Sigmoid colon (tissue), 7 donors: ENCODE data around the gene RSPH1. TPM values are rescaled to one million over a fixed set of nuclear protein-coding genes. Genes with fewer than 3 reads are reported as not detected.

Source experiments
- DNase-seq: peaks from one replicate; pipeline ENCODE4 v3.0.0-alpha.2; 2019
- H3K27ac ChIP-seq, 4 donors: fragments of 200-600 bp; sonication (generic); one replicate each; pipeline ENCODE4 v1.5.1; 2016 to 2019; ENCODE audit warnings: mild to moderate bottlenecking in 1 of 4
- H3K27me3 ChIP-seq, 3 donors: fragments of 200-600 bp; sonication (generic); one replicate each; pipeline ENCODE4 v1.5.1; 2019; ENCODE audit warnings: mild to moderate bottlenecking in 1 of 3
- H3K36me3 ChIP-seq, 4 donors: fragments of 200-600 bp; sonication (generic); one replicate each; pipeline ENCODE4 v1.5.1; 2016 to 2019
- H3K4me1 ChIP-seq, 4 donors: fragments of 200-600 bp; sonication (generic); one replicate each; pipeline ENCODE4 v1.5.1; 2017 to 2019
- H3K4me3 ChIP-seq, 4 donors: fragments of 200-600 bp; sonication (generic); one replicate each; pipeline ENCODE4 v1.5.1; 2017 to 2019; ENCODE audit warnings: mild to moderate bottlenecking in 2 of 4, moderate library complexity in 1 of 4
- H3K9me3 ChIP-seq, 4 donors: fragments of 200-600 bp in 3 of 4; sonication (generic) in 3 of 4; one replicate each; pipeline versions ENCODE4 v1.5.1 to v1.6.1; 2013 to 2019
- CTCF ChIP-seq, 4 experiments: fragments of 450-650 bp in 3 of 4; fragments of 200-600 bp in 1 of 4; IDR thresholded peaks; one replicate each; pipeline ENCODE4 v1.5.1; 2016 to 2019; ENCODE audit warnings: antibody characterized with exemption in 4 of 4, mild to moderate bottlenecking in 3 of 4, moderate library complexity in 2 of 4
- EP300 ChIP-seq, 4 donors: sonication (generic); formaldehyde crosslinking; IDR thresholded peaks; one replicate each; pipeline ENCODE4 v1.6.1; 2017; ENCODE audit warnings: antibody characterized with exemption in 4 of 4
- POLR2A ChIP-seq, 2 donors: fragments of 450-650 bp; IDR thresholded peaks; one replicate each; pipeline ENCODE4 v1.6.1; 2016; ENCODE audit warnings: antibody characterized with exemption in 2 of 2, mild to moderate bottlenecking in 2 of 2, moderate library complexity in 2 of 2
- POLR2AphosphoS5 ChIP-seq, 4 donors: sonication (generic); formaldehyde crosslinking; IDR thresholded peaks; one replicate each; pipeline ENCODE4 v1.6.1; 2017; ENCODE audit warnings: antibody characterized with exemption in 4 of 4
- WGBS, 2 donors: extraction: QIAGEN DNeasy Blood & Tissue Kit; methylation state at CpG; one replicate each; pipeline ENCODE4 v1.1.7; 2013; 5-methylcytosine and 5-hydroxymethylcytosine counted together
- intact Hi-C: fragments of 100-400 bp; cut with DNase I; formaldehyde crosslinking; loops from one replicate; pipeline ENCODE4 v1.15.1; 2023
- polyA plus RNA-seq, 3 donors: library from polyadenylated mRNA; stranded (reverse); fragments of 200-250 nt; gene quantifications; one replicate each; pipeline ENCODE4 v1.2.3, GENCODE V29; 2013
- total RNA-seq, 4 donors: library from RNA; depleted of rRNA; stranded (reverse); fragments of >200 nt; gene quantifications; one replicate each; pipeline ENCODE4 v1.1.0, GENCODE V29; 2016
- donor health status: healthy with polysubstance abuse.
- donor health status: Bipolar disorder and iron deficiency.
- donor health status: healthy.

RSPH1 gene
- total and polyA plus RNA-seq, 7 donors: 1.2 to 13.4 (median 3.0) TPM; not detected in 2

GRCh38 chr21:42455196-42455595, 40.8 kb downstream of the RSPH1 start:
- WGBS, 2 donors: 81 to 86% methylated on average over 9 of the region's 9 CpGs
- TF ChIP-seq EP300 (IDR thresholded peaks at IDR 0.05) (no peak), POLR2AphosphoS5 (IDR thresholded peaks at IDR 0.05) (no peak), POLR2A (IDR thresholded peaks at IDR 0.05) (no peak), CTCF (IDR thresholded peaks at IDR 0.05) (no peak)
- Histone ChIP-seq H3K9me3 (no peaks in the 10 kb centered on the region), H3K36me3 (no peaks in the 10 kb centered on the region), H3K4me1 (no peaks in the 10 kb centered on the region), H3K27ac (no peak overlapping the region), H3K4me3 (no peak overlapping the region), H3K27me3 (no peaks in the 10 kb centered on the region)
- intact Hi-C loops: loop anchor here (10.0 kb wide), 1 partner anchor 310 kb away; no protein-coding TSS in a partner anchor
- no peak for DNase-seq

DNA sequence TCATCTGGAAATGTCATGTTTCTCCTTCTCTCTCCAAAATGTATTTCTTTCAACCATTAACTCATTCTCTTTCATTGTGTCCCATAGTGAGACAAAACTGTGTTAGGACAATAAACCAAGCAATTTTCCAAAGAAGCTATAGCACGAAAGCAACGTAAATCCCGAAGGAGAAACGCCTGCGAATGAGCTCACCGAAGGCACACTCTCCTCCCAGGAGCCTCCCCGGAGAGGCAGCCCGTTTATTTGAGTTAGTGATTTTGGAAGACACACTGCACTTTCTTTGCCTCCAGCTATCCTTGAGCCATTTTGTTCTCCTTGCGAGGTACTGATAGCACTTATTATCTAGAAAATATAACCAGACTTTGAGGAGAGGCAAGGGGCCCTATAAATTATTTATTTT, 41.2 kb downstream of the RSPH1 start:
- Histone ChIP-seq H3K4me3 (no peak overlapping the region), H3K27ac (no peak overlapping the region), H3K9me3 (no peaks in the 10 kb centered on the region), H3K36me3 (no peaks in the 10 kb centered on the region), H3K27me3 (no peaks in the 10 kb centered on the region), H3K4me1 (no peaks in the 10 kb centered on the region)
- intact Hi-C loops: loop anchor here (10.0 kb wide), 1 partner anchor 310 kb away; no protein-coding TSS in a partner anchor
- DNase-seq: no peak
- 87 to 88% methylated on average over 9 of the region's 9 CpGs for WGBS, 2 donors
- TF ChIP-seq POLR2A (IDR thresholded peaks at IDR 0.05): no peak
- TF ChIP-seq CTCF (IDR thresholded peaks at IDR 0.05): no peak
- no peak for TF ChIP-seq POLR2AphosphoS5 (IDR thresholded peaks at IDR 0.05)
- TF ChIP-seq EP300 (IDR thresholded peaks at IDR 0.05): no peak

GRCh38 chr21:42453986-42454570, 41.9 kb downstream of the RSPH1 start:
- DNase-seq: no peak
- WGBS, 2 donors: 85 to 89% methylated on average over 19 of the region's 19 CpGs
- intact Hi-C loops: loop anchor here (10.0 kb wide), 1 partner anchor 309 kb away; no protein-coding TSS in a partner anchor

GRCh38 chr21:42453224-42453985, 42.6 kb downstream of the RSPH1 start:
- intact Hi-C loops: loop anchor here (10.0 kb wide), 1 partner anchor 309 kb away; no protein-coding TSS in a partner anchor
- DNase-seq: no peak
- Histone ChIP-seq H3K4me1 (no peaks in the 10 kb centered on the region), H3K27me3 (no peaks in the 10 kb centered on the region), H3K27ac (no peak overlapping the region), H3K36me3 (no peaks in the 10 kb centered on the region), H3K9me3 (no peaks in the 10 kb centered on the region), H3K4me3 (no peak overlapping the region)
- no peak for TF ChIP-seq POLR2A (IDR thresholded peaks at IDR 0.05)
- TF ChIP-seq CTCF (IDR thresholded peaks at IDR 0.05): no peak
- TF ChIP-seq EP300 (IDR thresholded peaks at IDR 0.05): no peak
- no peak for TF ChIP-seq POLR2AphosphoS5 (IDR thresholded peaks at IDR 0.05)
- WGBS, 2 donors: 62 to 78% methylated on average over 18 of the region's 18 CpGs

More at GRCh38 chr21:42453986-42454570, 41.9 kb downstream of the RSPH1 start:
- Histone ChIP-seq H3K9me3 (no peaks in the 10 kb centered on the region), H3K4me1 (no peaks in the 10 kb centered on the region), H3K4me3 (no peak overlapping the region), H3K27ac (no peak overlapping the region), H3K27me3 (no peaks in the 10 kb centered on the region), H3K36me3 (no peaks in the 10 kb centered on the region)
- TF ChIP-seq CTCF (IDR thresholded peaks at IDR 0.05) (no peak), POLR2A (IDR thresholded peaks at IDR 0.05) (no peak), POLR2AphosphoS5 (IDR thresholded peaks at IDR 0.05) (no peak), EP300 (IDR thresholded peaks at IDR 0.05) (no peak)
